Measurements from ENCODE around the gene DENND1C.

Gene DENND1C

GRCh38 chr19:6455924-6456323, 25.7 kb downstream of the DENND1C start:
- no peak overlapping the region for H3K27ac ChIP-seq (ENCODE audit: low read depth, low read length, poor library complexity, severe bottlenecking)
- H3K4me1 ChIP-seq (ENCODE audit: insufficient read depth, low read length, severe bottlenecking) = peaks cover 13% of the 10 kb centered on the region
- H3K4me2 ChIP-seq (ENCODE audit: low read length) = no peak overlapping the region
- H3K9me3 ChIP-seq (ENCODE audit: low read length) = peaks cover 15% of the 10 kb centered on the region
- no peaks in the 10 kb centered on the region for H3K9me2 ChIP-seq (ENCODE audit: low read depth, low read length)
- no peak overlapping the region for H3K4me3 ChIP-seq (ENCODE audit: low read depth, low read length, poor library complexity, severe bottlenecking)
- TF ChIP-seq EZH2 (IDR thresholded peaks at IDR 0.05; ENCODE audit: borderline replicate concordance, low read length) (no peak), CTCF (IDR thresholded peaks at IDR 0.05; ENCODE audit: low read length) (no peak)
- H3K27me3 ChIP-seq (ENCODE audit: insufficient read depth, low read length) = no peaks in the 10 kb centered on the region
- H3K79me2 ChIP-seq (ENCODE audit: insufficient read depth, low read length) = no peaks in the 10 kb centered on the region
- no peaks in the 10 kb centered on the region for H3F3A ChIP-seq (ENCODE audit: insufficient read depth, low read length)
- no peak overlapping the region for H2AFZ ChIP-seq (ENCODE audit: low read length)
- H3K9ac ChIP-seq (ENCODE audit: low read length) = no peak overlapping the region
- H4K20me1 ChIP-seq (ENCODE audit: insufficient read depth, low read length) = no peaks in the 10 kb centered on the region
- peaks cover 64% of the 10 kb centered on the region for H3K36me3 ChIP-seq (ENCODE audit: insufficient read depth, low read length)

- H3K27me3 ChIP-seq (ENCODE audit: insufficient read depth, low read length) = no peaks in the 10 kb centered on the region
- no peaks in the 10 kb centered on the region for H3K79me2 ChIP-seq (ENCODE audit: insufficient read depth, low read length)
- TF ChIP-seq EZH2 (IDR thresholded peaks at IDR 0.05; ENCODE audit: borderline replicate concordance, low read length) (no peak), CTCF (IDR thresholded peaks at IDR 0.05; ENCODE audit: low read length) (no peak)
- H3K4me1 ChIP-seq (ENCODE audit: insufficient read depth, low read length, severe bottlenecking) = peaks cover 13% of the 10 kb centered on the region
- H3K4me2 ChIP-seq (ENCODE audit: low read length) = no peak overlapping the region
- H3K9me3 ChIP-seq (ENCODE audit: low read length) = peaks cover 15% of the 10 kb centered on the region
- no peak overlapping the region for H3K4me3 ChIP-seq (ENCODE audit: low read depth, low read length, poor library complexity, severe bottlenecking)
- H3K9ac ChIP-seq (ENCODE audit: low read length) = no peak overlapping the region
- no peak overlapping the region for H2AFZ ChIP-seq (ENCODE audit: low read length)
- H3F3A ChIP-seq (ENCODE audit: insufficient read depth, low read length) = no peaks in the 10 kb centered on the region
- no peaks in the 10 kb centered on the region for H3K9me2 ChIP-seq (ENCODE audit: low read depth, low read length)
- no peak overlapping the region for H3K27ac ChIP-seq (ENCODE audit: low read depth, low read length, poor library complexity, severe bottlenecking)
- H3K36me3 ChIP-seq (ENCODE audit: insufficient read depth, low read length) = peaks cover 73% of the 10 kb centered on the region
- H4K20me1 ChIP-seq (ENCODE audit: insufficient read depth, low read length) = no peaks in the 10 kb centered on the region
Measured at GRCh38 chr19:6453951-6454565, 27.5 kb downstream of the DENND1C start.

GRCh38 chr19:6452899-6453298, 28.7 kb downstream of the DENND1C start:
- Histone ChIP-seq H3K9me3 (ENCODE audit: low read length) (peaks cover 15% of the 10 kb centered on the region), H3K4me1 (ENCODE audit: insufficient read depth, low read length, severe bottlenecking) (peaks cover 2% of the 10 kb centered on the region), H2AFZ (ENCODE audit: low read length) (no peak overlapping the region), H4K20me1 (ENCODE audit: insufficient read depth, low read length) (no peaks in the 10 kb centered on the region), H3K4me2 (ENCODE audit: low read length) (no peak overlapping the region), H3K27ac (ENCODE audit: low read depth, low read length, poor library complexity, severe bottlenecking) (no peak overlapping the region), H3K79me2 (ENCODE audit: insufficient read depth, low read length) (no peaks in the 10 kb centered on the region), H3K4me3 (ENCODE audit: low read depth, low read length, poor library complexity, severe bottlenecking) (no peak overlapping the region), H3K9me2 (ENCODE audit: low read depth, low read length) (no peaks in the 10 kb centered on the region), H3K36me3 (ENCODE audit: insufficient read depth, low read length) (peaks cover 76% of the 10 kb centered on the region), H3K9ac (ENCODE audit: low read length) (no peak overlapping the region), H3K27me3 (ENCODE audit: insufficient read depth, low read length) (no peaks in the 10 kb centered on the region), H3F3A (ENCODE audit: insufficient read depth, low read length) (no peaks in the 10 kb centered on the region)
- TF ChIP-seq CTCF (IDR thresholded peaks at IDR 0.05; ENCODE audit: low read length) (no peak), EZH2 (IDR thresholded peaks at IDR 0.05; ENCODE audit: borderline replicate concordance, low read length) (no peak)
